ENCODE results near the gene LRG1.

- TF ChIP-seq, protein P1, sequence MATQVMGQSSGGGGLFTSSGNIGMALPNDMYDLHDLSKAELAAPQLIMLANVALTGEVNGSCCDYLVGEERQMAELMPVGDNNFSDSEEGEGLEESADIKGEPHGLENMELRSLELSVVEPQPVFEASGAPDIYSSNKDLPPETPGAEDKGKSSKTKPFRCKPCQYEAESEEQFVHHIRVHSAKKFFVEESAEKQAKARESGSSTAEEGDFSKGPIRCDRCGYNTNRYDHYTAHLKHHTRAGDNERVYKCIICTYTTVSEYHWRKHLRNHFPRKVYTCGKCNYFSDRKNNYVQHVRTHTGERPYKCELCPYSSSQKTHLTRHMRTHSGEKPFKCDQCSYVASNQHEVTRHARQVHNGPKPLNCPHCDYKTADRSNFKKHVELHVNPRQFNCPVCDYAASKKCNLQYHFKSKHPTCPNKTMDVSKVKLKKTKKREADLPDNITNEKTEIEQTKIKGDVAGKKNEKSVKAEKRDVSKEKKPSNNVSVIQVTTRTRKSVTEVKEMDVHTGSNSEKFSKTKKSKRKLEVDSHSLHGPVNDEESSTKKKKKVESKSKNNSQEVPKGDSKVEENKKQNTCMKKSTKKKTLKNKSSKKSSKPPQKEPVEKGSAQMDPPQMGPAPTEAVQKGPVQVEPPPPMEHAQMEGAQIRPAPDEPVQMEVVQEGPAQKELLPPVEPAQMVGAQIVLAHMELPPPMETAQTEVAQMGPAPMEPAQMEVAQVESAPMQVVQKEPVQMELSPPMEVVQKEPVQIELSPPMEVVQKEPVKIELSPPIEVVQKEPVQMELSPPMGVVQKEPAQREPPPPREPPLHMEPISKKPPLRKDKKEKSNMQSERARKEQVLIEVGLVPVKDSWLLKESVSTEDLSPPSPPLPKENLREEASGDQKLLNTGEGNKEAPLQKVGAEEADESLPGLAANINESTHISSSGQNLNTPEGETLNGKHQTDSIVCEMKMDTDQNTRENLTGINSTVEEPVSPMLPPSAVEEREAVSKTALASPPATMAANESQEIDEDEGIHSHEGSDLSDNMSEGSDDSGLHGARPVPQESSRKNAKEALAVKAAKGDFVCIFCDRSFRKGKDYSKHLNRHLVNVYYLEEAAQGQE (IDR thresholded peaks at IDR 0.05; ENCODE audit: insufficient read depth in 1 of 2, low read depth in 2 of 2, low read length in 2 of 2), result no peak
- TF ChIP-seq TAF1 (IDR thresholded peaks at IDR 0.05; ENCODE audit: borderline replicate concordance, insufficient read depth, low read length), result no peak
Measured at GRCh38 chr19:4521170-4521887, 18.5 kb downstream of the LRG1 start.

All from PFSK-1 (cell line).